ENCODE results near the gene OXA1L. TPM values are rescaled to one million over a fixed set of nuclear protein-coding genes. Genes with fewer than 3 reads are reported as not detected.

Gene OXA1L
- total RNA-seq, 4 donors from 2014 or later = 63.5 to 74.9 (median 71.3) TPM

- 81% methylated on average over 2 of the region's 2 CpGs for WGBS
These were observed 13.7 kb downstream of the OXA1L start for GRCh38 chr14:22780105-22780679.

GRCh38 chr14:22780941-22781300, 14.4 kb downstream of the OXA1L start:
- no peaks in the 10 kb centered on the region for H3K4me1 ChIP-seq
- intact Hi-C loops (cut with DNase I) = no loop called here
- 95% methylated on average over 5 of the region's 5 CpGs for WGBS
- no peak for DNase-seq (ENCODE audit: extremely low spot score)
- no peaks in the 10 kb centered on the region for H3K27me3 ChIP-seq
- no peak overlapping the region for H3K27ac ChIP-seq (replicated peaks in 1 of 4)
- no peaks in the 10 kb centered on the region for H3K36me3 ChIP-seq
- H3K4me3 ChIP-seq = no peak overlapping the region
- TF ChIP-seq POLR2AphosphoS5 (IDR thresholded peaks at IDR 0.05) (no peak), EP300 (IDR thresholded peaks at IDR 0.05) (no peak), POLR2A (IDR thresholded peaks at IDR 0.05; ENCODE audit: low read depth) (no peak), CTCF (IDR thresholded peaks at IDR 0.05) (no peak)
- no peaks in the 10 kb centered on the region for H3K9me3 ChIP-seq

More at GRCh38 chr14:22780105-22780679, 13.7 kb downstream of the OXA1L start:
- peaks cover 0 to 4% (median 0%) of the 10 kb centered on the region in 4 donors for H3K36me3 ChIP-seq
- no peak for DNase-seq (ENCODE audit: extremely low spot score)
- H3K4me3 ChIP-seq = no peak overlapping the region
- no peaks in the 10 kb centered on the region for H3K27me3 ChIP-seq
- intact Hi-C loops (cut with DNase I) = no loop called here
- TF ChIP-seq EP300 (IDR thresholded peaks at IDR 0.05) (no peak), CTCF (IDR thresholded peaks at IDR 0.05) (no peak), POLR2AphosphoS5 (IDR thresholded peaks at IDR 0.05) (no peak), POLR2A (IDR thresholded peaks at IDR 0.05; ENCODE audit: low read depth) (no peak)
- H3K27ac ChIP-seq (replicated peaks in 1 of 4) = no peak overlapping the region
- no peaks in the 10 kb centered on the region for H3K9me3 ChIP-seq
- H3K4me1 ChIP-seq = no peaks in the 10 kb centered on the region

GRCh38 chr14:22781301-22781991, 15.0 kb downstream of the OXA1L start:
- WGBS = 0% methylated on average over 1 of the region's 1 CpG
- no peaks in the 10 kb centered on the region for H3K9me3 ChIP-seq
- H3K4me1 ChIP-seq = no peaks in the 10 kb centered on the region
- H3K36me3 ChIP-seq = no peaks in the 10 kb centered on the region
- intact Hi-C loops (cut with DNase I) = no loop called here
- no peak overlapping the region for H3K27ac ChIP-seq (replicated peaks in 1 of 4)
- H3K27me3 ChIP-seq = no peaks in the 10 kb centered on the region
- no peak overlapping the region for H3K4me3 ChIP-seq
- TF ChIP-seq CTCF (IDR thresholded peaks at IDR 0.05) (no peak), EP300 (IDR thresholded peaks at IDR 0.05) (no peak), POLR2AphosphoS5 (IDR thresholded peaks at IDR 0.05) (no peak), POLR2A (IDR thresholded peaks at IDR 0.05; ENCODE audit: low read depth) (no peak)
- DNase-seq (ENCODE audit: extremely low spot score) = no peak

- no peaks in the 10 kb centered on the region for H3K27me3 ChIP-seq
- H3K4me1 ChIP-seq = no peaks in the 10 kb centered on the region
- H3K27ac ChIP-seq (replicated peaks in 1 of 4) = no peak overlapping the region
- no peaks in the 10 kb centered on the region for H3K9me3 ChIP-seq
- no peak overlapping the region for H3K4me3 ChIP-seq
- WGBS = 88% methylated on average over 4 of the region's 4 CpGs
- no peak for DNase-seq (ENCODE audit: extremely low spot score)
- TF ChIP-seq EP300 (IDR thresholded peaks at IDR 0.05) (no peak), POLR2AphosphoS5 (IDR thresholded peaks at IDR 0.05) (no peak), POLR2A (IDR thresholded peaks at IDR 0.05; ENCODE audit: low read depth) (no peak), CTCF (IDR thresholded peaks at IDR 0.05) (no peak)
- intact Hi-C loops (cut with DNase I) = no loop called here
- H3K36me3 ChIP-seq = no peaks in the 10 kb centered on the region
These were observed 20.2 kb downstream of the OXA1L start for GRCh38 chr14:22786685-22787084.
